NCI-H526 (cell line): ENCODE data around the gene ADAM12.
"Not testable (repeated sequence)": the region's sequence is repeated elsewhere in the genome, so short reads cannot be mapped to it uniquely, and the experiment has no call there.

Experiments used
- DNase-seq, 2 experiments: peaks; one replicate each; lab custom pipeline; 2025; lab: John Stamatoyannopoulos, UW

Gene ADAM12

GRCh38 chr10:126402721-126403695 is 14.7 kb upstream of the ADAM12 start:
- DNase-seq, result no peak

- DNase-seq, result no peak
Measured at GRCh38 chr10:126400641-126401040, 12.4 kb upstream of the ADAM12 start.

DNA sequence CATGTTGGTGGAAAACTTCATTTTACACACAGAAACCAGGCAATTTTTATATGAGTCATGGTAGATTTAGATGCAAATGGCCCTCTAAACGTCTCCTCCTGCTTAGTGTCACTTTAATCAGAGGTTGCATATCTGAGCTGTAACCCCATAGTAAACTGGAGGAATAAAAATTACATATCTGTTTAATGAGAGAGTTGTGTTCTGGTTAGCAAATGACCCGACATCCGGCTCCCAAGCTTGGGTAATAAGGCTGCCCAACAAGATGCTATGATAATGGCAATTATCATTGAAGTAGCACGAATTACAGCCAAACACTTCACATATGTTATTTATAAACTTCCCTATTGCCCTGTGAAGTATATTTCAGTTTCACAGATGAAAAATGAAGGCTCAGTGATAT is 10.6 kb upstream of the ADAM12 start:
- no peak for DNase-seq

GRCh38 chr10:126398383-126398743 is 10.1 kb upstream of the ADAM12 start:
- DNase-seq, result no peak

DNA sequence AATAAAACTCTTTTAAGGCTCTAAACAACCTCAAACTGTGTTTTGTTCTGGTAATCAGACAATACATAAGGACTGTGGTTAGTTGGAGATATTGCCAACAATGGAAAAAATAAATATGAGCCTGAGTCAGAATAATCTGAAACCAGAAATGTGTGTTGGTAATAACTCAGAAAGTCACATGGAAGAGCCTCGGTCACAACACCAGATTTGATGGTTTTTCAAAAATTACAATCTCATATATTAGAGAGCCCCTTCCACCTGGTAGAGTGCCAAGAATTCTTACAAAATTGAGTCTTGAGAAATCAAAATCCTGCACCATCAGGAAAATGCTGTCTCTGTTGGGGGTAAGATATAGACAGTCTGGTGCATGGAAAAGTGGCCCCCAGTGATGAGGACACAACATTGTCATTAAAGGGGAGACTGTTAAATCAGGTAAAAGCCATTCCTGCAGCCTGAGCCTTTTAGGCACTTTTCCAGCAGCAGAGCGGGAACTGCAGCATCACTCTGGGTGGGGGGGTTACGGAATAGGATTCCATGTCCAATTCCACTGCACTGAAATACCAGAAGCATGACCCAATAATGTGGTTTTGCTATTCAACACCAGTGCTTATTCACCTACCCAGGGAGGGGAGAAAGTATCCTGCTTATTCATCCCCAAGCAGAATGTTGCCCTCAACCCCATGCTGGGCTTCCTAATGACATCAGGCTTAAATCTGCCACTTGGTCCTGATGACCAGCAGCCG is 9.5 kb upstream of the ADAM12 start:
- DNase-seq, result no peak

DNA sequence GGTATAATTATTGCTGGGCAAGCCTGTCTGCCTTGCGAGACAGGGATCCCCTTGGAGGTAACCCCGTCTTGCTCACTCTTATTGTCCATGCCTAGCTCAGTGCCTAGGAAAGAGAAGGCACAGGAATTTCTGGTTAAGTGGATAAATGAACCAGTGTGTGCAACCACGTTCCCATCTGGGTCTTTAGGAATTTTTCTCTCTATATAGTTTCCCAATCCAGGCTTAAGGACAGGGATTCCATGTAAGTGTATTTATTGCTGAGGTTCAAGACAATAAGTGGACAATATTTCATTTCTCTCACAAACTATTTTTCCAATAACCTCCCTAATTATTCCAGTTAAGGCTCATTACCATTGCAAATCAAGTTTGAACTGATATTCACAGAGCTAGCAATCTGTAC is 8.9 kb upstream of the ADAM12 start:
- DNase-seq, result no peak

GRCh38 chr10:126394948-126395347 is 6.7 kb upstream of the ADAM12 start:
- DNase-seq, result no peak

- DNase-seq, result no peak
Measured at GRCh38 chr10:126393076-126393475, 4.8 kb upstream of the ADAM12 start.

- DNase-seq, result no peak
Measured at GRCh38 chr10:126392469-126392868, 4.2 kb upstream of the ADAM12 start.

DNA sequence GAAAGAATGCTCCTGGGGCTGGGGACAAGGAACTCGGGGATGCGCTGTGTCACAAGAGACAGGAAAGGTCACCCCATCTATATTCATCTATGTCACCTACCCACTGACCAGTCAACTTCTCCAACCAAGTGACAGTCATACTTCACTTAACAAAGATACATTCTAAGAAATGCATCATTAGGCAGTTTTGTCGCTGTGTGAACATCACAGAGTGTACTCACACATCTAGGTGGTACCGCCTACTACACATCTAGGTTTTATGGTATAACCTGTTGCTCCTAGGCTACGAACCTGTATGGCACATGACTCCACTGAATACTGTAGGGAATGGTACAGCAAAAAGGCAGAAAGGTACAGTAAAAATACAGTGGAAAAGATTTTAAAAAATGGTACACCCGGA is 3.8 kb upstream of the ADAM12 start:
- DNase-seq, result no peak

GRCh38 chr10:126391192-126391885 is 3.1 kb upstream of the ADAM12 start:
- DNase-seq, result no peak

DNA sequence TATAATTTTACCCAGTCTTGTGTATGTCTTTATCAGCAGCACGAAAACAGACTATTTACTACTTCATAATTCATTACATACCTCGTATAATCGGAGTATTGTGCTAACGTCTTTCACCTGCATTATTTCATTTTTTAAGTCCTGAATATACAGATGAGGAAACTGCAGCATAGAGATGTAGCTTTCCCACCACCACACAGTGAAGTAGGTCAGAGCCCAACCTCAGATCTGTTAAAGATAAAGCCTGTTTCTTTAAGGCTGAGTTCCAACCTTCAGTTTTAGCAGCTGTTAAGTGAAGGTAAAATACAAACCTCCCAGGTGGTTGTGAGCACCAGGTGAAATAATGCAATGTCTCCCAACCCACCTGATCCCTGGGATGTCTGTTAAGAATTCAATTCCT is 2.0 kb upstream of the ADAM12 start:
- DNase-seq, result no peak

DNA sequence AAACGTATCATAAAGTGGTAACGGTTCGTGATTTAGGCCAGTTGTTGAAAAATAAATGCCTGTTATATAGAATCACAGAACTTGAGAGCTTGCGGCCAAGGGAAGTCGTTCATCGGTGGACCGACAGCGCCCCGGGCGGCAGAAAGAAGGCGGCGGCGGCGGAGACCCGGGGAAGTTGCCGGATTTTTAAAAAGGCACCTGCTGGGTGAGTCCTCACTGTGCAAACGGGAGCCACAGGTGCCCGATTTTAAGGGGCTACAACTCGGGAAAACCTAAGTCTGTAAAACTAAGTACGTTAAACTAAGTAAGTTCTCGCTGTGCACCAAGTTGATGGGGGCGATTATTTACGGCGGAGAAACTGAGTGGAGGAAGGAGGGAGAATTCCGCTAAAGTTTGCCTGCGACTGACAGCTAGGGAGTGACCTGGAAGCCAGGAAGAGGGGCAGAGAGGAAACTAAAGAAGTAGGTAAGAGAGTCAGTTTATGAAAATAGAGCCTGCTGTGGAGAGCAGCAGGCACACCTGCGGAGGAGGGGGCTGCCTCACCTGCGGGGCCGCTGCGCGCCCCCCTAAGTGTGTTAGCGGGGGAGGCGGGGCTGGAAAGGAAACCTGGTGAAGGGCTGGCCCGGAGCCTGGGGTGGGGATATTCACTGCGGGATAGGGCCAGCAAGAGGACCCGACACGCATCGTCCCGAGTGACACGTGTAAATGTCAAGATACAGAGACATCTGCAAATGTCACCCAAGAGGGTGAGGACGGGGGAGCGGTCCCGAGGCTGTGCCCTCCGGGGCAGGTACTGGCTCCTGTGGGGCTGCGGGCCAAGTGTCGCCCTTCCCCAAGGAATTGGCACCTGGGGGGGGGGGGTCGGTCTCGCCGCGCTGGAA is 996 bp downstream of the ADAM12 start:
- peak in 1 of 2 experiments; percentile 27 for DNase-seq

DNA sequence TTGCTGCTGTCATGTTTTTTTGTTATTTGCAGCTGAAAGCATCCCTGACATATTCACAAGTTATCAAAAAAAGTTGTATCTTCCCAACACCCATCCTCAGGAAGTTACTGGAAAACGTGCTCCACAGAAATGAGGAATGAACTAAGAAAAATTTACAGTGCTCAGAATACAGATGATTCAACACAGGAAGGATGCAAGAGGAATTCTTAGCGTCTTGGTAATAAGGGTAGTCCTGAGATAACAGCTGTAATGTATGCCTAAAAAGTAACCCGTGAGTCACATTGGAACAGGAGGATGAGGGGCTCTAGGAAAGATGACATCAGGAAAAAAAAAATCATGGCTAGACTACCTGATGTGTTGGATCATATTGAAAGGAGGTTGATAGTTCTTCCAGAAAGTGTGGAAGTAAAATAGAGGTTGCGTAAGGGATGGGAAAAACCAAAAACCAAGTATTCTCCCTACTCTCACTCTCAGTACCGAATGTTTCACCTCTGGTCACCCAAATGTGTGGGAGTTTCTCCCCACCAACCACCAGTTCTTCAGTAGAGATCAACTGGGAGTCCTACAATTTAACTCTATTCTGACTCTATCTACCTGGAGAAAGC is 3.9 kb downstream of the ADAM12 start:
- DNase-seq, result no peak

DNA sequence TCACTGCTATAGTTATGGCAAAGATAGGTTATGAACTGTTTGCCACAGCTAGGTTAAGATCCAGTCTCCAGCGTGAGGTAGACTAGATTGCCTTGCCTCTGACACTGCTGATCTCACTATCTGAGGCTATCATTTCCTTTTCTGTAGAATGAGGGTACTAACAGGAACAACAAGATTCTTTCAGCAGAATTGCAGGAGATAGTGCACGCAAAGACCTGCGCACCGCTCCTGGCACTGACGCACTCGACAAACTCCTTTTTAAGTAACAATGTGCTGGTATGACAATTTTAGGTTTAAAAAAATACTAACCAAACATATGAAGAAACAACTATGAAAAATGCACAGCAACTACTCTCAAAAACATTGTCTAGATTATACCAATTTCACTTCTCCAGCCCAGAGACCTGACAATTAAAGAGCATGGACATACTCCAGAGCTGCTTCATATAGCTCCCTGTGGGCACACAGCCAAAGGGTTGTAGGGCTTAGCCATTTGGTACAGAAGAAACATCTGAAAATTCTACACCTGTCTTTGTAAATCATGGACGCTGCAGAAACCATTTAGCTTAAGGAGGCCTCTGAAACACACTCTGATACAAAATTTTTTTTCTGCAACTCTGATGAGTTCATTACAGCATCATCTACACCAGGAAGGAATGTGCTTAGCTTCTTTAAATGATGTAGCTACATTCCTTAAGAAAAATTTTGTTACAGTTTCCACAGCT is 7.8 kb downstream of the ADAM12 start:
- no peak for DNase-seq

DNA sequence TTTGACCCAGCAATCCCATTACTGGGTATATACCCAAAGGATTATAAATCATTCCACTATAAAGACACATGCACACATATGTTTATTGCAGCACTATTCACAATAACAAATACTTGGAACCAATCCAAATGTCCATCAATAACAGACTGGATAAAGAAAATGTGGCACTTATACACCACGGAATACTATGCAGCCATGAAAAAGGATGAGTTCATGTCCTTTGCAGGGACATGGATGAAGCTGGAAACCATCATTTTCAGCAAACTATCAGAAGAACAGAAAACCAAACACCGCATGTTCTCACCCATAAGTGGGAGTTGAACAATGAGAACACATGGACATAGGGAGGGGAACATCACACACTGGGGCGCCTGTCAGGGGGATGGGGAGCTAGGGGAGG is 9.1 kb downstream of the ADAM12 start:
- not testable (repeated sequence) for DNase-seq

- no peak for DNase-seq
Measured at GRCh38 chr10:126376956-126377355, 11.3 kb downstream of the ADAM12 start.

DNA sequence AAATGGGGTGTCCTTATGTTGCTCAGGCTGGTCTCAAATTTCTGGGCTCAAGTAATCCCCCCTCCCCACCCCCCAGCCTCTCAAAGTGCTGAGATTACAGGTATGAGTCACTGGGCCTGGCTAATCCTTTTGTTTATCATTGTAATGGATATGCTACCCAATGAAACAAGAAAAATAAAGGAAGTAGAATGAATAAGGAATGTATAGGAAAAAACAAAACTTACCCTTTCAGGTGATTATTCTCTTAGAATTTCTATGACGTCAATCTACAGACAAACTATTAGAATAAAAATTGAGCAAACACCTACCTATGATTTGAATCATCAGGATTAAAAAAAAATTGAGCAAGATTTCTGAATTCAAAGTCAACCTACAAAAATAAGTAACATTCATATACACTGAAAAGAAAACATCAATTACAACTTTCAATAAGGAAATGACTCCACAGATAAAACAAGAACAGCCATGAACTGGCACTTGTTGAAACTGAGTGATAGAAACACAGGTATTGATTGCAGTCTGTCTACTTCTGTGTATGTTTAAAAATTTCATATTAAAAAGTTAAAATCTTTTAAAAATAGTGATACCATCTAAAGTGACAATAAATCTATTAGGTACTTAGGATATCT is 12.2 kb downstream of the ADAM12 start:
- no peak for DNase-seq

DNA sequence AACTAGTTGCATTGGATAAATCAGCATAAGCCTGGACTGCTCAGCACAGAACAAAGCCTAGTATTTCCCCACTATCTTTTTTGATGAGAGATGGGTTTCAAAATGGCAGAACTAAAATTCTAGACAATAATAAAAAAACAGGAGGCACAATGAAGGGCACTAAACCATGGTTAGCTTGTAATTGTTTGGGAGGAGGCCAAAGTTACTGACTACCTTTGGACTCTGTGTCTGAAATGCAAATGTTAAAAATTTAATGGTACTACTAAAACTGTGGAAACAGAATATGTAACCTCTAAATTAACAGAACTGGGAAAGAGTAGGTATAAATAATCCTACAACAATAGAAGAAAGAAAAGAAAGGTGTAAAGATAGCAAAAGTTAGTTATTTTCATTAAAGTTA is 13.0 kb downstream of the ADAM12 start:
- no peak for DNase-seq

- no peak for DNase-seq
Measured at GRCh38 chr10:126374435-126374834, 13.8 kb downstream of the ADAM12 start.
